GM18519 (cell line): ENCODE data around the gene PLEKHG7.
A peak's percentile ranks its signal among the peaks of the same experiment; 100 is the strongest.
"Not testable (repeated sequence)": the region's sequence is repeated elsewhere in the genome, so short reads cannot be mapped to it uniquely, and the experiment has no call there.

ENCODE experiments used
- ATAC-seq: cut with Tn5 transposase; IDR thresholded peaks from one replicate; pipeline ENCODE4 v1.9.1; 2021; ENCODE audit warnings: mild to moderate bottlenecking, moderate library complexity; ENCODE audit not compliant: unreplicated experiment, low FRiP score

Gene PLEKHG7, protein sequence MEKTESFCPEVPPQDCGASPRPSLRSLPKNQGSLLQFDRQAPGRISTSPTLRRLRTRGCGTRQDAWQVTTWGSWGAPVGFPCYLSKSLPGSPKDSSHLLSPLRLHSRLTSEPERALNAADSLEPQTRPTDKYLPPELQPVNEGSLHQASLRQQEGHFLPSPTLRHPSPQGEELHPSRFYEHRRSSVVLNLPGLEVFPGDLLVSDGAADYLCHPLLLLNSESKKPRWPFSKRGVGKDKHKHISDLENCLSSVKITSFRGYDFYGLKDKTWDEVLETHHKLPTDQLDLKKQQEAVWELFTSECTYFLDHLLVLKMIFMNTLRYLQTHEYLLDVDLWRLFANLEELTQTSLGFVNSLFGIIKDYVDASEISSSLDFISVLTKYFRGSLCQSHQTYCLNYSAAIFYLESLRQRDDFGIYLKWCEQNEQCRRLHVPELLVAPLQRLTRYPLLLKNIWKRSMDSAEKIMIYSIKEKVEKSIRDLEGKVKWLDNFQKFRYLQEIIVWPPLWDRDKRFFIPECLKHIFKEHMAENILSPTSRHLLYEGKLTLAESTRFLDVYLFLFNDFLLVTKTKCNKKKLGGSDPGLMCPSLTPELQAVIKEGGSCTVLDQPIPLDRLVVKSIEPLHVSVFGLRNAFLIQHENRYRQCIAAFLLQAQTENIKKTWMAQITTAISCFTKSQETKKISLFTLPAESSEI

DNA sequence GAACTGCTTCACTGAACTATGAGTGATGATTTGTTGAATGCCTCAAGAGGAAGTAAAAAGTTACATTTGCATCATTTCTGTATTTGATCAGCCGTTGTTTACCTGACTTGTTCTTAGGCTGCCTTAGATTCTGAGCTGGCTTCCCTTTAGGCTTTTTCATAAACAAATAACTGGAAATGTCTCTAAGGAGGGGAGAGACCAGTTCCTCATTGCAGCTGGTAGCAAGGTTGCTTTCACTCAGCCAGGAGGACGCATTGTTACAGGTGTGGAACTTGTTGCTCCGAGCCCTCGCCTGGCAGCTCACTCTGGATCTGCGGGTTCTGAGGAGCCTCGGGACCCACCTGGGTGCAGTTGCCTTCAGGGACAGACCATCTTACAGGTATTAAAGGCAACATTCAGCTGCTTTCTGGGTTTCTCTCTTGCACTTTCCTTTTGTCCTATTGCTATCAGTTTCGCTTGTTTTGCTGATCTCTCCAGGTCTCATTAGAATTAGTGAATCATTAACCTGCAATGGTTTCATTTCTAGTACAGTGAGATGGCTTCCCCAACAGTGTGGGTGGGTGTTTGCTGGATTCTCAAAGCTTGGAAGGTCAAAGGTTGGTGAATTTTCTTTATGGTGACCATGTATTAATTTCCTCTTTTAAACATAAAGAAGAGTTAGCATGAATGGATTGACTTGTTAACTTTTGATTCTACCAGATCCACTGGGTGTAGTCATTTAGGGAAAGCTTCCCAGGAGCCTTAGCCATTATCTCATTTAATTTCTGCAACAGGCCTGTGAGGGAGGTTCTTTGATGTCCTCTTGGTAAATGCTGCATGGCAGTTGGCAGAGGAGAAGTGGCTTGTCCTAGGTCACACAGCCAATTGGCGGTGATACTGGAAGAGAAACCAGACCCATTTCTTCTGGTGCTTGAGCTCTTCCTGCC, at the start of gene PLEKHG7:
TSS of gene PLEKHG7 (plus strand) at position 236 of the 926 bp plus-strand sequence. CDS start 3,643 bp downstream, outside the sequence.
- peak; percentile 80 for ATAC-seq

DNA sequence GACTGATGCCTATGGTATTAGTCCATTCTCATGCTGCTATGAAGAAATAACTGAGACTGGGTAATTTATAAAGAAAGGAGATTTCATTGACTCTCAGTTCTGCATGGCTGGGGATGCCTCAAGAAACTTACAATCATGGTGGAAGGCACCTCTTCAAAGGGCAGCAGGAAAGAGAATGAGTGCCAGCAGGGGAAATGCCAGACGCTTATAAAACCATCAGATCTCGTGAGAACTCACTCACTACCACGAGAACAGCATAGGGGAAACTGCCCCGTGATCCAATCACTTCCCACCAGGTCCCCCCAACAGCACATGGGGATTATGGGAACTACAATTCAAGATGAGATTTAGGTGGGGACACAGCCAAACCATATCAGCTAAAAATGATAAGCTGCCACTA, 48.5 kb upstream of the PLEKHG7 start:
- ATAC-seq, result not testable (repeated sequence)

DNA sequence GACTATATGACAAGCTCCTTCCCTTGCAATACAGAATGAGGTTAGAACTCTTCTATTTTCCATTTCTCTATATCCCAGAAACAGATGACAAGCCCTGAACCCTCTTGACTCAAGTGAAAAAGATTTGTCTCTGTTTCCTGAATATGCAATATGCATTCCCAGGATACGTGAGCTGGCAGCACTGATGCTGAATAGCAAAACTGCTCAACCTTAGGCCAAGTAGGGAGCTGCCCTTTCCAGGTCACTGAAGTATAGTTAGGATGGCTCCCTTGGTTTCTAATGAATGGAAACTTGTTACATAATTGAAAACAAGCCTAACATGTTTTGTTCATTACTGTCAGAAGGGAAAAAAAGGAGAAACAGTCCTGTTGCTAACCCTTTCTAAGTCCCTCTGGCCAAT, 47.9 kb upstream of the PLEKHG7 start:
- ATAC-seq, result no peak

DNA sequence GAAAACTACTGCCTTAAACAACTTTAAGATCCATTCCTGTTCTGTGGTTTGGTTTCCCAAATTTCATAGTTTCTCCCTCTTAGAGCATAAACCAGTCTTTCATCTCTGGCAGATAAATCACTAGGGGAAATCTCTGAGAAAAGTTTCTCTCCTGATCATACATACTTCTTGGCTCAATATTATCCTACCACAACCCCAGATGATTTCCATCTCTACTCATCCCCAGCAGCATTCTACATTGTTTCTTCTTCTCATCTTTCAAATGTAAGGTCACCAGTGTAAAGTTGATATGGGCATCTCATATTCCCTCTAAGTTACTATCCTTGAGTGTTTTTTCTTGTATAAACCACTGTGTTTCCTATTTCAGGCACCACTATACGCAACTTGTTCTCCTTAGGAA, 45.9 kb upstream of the PLEKHG7 start:
- no peak for ATAC-seq

DNA sequence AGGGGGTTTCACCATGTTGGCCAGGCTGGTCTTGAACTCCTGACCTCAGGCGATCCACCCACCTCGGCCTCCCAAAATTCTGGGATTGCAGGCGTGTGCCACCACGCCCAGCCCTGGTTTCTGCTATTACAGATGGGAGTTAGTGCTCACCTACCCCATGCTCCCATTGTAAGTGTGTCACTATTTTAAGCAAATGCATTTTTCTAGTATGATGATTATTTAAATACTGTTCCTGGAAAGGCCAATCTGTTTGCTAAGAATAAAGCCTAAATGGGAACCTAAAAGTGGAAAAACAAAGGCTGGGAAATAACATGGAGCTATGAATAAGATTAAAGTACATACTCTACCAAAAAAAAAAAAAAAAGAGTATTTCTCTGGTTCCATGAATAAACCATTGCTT, 45.0 kb upstream of the PLEKHG7 start:
- ATAC-seq, result no peak

DNA sequence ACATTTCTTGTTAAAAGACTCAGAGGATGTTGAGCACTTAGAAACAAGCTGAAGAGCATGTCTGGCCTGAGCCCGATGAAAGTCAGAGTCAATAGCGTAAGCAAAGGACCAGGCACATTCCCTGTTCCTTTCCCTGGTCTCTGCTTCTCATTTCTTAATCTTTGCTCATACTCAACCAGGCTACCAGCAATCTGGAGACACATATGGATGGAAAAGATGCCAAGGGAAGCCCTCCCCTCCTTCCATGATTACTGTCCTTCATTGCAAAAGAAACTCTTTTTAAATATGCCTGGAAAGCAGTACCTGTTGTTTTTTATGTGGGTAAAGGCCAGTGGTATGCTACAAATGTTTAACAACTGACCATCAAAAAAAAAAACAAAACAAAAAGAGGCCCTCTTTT, 44.2 kb upstream of the PLEKHG7 start:
- no peak for ATAC-seq

DNA sequence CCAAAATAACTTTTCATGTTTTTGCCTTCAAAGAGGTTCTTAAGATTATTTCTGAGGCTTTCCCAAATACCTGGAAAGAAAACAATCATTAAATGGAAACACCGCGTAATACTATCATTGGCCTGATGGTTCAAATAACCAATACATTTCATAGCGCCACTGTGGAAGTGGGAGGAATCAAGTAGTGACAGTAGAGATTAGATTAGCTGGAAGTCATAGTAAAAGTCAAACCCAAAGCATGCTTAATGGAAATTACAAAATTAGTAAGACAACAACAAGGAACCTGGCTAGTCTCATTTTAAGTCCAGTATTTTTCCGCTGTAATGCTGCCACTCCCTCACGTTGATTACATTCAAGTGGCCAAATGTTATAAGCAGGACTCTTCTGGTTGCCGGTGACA, 41.5 kb upstream of the PLEKHG7 start:
- ATAC-seq, result no peak

DNA sequence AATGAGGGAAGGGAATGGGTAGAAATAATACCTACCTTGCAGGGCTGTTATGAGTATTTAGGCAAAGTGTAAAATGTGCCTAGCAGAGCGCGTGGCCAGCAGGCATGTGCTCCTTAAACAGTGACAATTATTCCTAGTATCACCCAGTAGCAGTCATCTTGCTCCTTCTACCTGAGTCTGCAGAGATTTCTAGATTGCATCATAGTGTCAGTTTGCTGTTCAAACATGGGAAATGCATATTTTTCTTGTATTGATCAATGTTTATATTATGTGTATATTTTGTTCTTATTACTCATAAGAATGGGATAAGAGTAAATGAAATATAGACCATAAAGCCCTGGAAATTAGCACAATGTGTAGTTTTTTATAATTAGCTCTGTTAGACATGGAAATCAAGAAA, 37.3 kb upstream of the PLEKHG7 start:
- no peak for ATAC-seq

DNA sequence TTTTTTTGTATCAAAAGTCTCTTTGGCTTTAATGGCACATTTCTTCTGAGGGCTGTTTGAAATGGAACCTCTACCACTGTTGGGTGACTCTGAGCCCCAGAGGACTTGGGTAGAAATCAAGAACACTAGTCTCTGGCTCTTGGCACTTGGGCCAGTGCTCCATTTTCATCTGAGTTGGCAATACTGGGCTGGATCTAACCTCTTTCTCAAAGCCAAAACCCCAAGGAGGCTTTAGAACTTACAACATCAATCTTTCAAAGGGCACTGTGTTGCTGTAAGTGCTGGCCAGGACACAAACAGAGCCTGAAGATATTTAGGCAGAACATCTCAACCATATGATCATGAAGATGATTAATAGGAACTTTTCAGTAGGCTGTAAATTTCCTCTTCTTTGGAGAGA, 34.0 kb upstream of the PLEKHG7 start:
- no peak for ATAC-seq

DNA sequence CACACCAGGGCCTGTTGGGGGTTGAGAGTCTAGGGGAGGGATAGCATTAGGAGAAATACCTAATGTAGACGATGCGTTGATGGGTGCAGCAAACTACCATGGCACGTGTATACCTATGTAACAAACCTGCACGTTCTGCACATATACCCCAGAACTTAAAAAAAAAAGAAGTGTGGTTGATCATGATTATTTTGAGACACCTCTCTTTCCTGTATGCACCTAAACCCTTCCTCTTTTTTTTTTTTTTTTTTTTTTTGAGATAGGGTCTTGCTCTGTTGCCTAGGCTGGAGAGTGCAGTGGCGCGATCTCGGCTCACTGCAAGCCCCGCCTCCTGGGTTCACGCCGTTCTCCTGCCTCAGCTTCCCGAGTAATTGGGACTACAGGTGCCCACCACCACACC, 31.3 kb upstream of the PLEKHG7 start:
- ATAC-seq, result not testable (repeated sequence)

DNA sequence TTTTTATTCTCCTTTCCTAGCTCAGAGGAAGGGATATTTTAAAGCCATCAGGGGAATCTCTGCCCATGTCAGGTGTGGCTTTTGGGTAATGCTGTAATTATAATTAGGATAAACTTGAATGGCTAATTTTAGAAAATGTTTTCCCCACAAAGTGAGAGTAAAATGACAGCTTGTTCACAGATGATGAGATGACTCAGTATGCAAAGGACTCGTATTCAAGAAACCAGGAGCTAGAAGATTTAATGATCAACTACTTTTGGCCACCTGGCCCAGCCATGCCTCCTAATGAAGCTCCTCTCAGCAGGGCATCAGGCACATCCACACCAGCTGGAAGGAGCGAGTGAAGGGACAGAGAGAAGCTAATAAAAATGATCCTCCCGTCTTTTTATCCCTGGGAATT, 29.0 kb upstream of the PLEKHG7 start:
- ATAC-seq, result no peak

DNA sequence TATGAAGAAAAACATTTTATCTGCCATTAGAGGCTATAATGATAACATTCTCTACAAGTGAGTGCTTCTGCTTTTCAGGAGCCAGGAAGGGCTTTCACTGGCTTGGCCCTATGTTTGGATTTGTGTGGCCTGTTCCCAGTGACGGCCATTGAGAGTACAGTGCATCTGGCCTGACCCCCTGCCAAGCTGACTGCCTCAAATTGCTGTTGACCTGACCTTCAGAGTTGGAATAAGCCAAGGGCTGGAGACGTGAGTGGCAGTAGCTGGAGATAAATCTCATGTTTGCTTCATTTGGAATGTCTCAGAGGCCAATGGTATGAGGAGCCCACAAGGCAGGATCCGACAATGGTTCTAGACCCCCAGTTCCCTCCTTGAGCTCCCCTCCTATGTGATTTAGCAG, 28.3 kb upstream of the PLEKHG7 start:
- ATAC-seq, result no peak

DNA sequence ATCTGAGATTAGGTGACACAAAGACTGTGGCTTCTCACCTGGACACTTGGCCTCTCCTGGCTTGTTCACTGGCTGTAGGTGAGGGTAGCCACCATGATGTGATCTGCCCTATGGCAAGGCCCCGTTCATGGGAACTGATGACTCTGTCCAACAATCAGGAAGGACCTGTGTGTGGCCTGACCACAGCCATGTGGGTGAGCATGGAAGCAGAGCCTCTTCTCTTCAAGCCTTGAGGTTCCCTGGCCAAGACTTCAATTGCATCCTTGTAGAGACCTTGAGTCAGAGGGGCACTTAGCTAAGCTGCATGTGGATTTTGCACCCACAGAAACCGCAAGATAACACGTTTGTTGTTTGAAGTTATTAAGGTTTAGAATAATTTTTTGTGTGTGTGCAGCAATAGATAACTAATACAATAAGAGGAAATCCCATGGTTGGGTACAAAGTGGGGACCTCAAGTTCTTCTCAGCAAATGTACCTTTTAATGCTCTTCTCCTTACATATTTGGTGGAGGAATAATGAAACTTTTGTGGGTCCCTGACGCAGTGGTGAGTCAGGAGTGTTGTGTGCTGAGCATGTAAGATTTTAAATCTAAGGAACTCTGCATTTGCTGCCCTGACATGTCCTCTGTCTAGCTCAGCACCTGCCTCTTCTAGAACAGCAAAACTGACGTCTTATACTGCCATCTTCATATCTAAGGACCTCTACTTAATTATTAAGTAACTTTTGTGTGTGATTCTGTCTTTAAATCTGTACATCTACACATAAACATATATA, 27.5 kb upstream of the PLEKHG7 start:
- ATAC-seq, result no peak

DNA sequence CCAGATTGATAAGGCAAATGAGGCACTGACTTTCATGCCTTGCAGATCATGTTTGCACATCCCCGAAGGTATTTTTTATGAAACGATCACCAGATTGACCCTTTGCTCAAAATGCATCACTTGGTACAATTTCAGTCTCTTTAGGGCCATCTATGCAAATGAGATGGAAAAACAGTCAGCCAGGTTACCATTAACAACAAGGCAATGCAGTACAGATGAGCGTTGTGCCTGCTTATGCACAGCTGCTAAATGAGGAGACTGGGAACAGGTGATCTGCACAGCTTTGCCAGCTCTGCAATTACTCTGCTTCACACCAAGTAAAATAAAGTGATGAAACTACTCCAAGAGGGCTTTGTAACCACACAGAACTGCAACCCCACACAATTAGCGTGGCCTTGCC, 26.1 kb upstream of the PLEKHG7 start:
- ATAC-seq, result no peak

DNA sequence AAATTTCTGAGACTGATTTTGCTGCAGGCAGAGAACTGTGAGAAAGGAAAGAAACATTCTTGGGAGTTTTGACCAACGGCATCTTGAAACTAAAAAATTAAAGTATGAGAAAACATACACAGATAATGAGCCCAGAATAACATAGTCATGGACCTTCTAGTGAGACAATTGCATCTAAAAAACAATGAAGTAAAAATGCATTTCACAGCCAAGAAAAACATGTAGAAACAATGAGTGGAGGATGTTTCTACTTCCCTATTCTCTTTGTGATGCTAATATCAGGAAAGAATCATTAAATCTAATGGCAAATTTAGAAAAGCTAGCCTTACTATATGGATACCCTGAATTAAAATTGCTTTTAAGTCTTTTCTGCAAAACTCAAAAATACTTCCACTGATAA, 12.2 kb upstream of the PLEKHG7 start:
- ATAC-seq, result no peak

DNA sequence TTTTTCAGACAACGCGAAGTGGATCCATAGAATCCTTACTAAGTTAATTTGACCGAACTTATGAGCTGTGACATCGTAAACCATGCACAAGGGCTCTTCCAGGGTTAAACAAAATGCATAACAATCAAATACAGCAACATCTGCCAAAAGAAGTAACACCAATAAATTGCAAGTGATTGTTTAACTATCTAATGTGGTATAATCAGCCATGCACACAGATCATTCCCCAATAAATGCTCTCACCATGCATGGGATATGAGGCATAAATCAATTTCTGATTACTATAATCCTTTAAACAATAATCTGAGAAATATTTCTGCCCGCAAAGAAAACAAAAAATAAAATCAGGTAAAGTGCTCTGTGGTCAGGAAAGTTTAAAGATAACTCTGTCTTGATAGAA, 7.7 kb upstream of the PLEKHG7 start:
- ATAC-seq, result no peak

DNA sequence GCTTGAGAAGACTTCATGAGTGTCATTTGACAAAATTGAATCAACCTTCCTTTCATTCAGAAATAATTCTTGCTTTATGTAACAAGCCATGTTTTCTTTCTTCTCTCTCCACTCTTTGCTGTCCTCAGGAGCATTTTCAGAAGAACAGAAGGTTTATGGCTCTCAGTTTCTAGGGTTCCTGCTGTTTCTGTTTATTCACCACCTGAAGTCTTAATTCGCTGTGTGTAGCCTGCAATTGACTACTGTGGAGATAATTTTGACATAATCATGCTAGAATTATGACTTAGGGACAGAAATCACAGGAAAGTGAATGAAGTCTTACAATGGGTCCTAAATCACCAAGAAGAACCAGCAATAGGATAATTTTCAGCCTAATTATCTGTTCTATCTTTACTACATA, 7.2 kb upstream of the PLEKHG7 start:
- ATAC-seq, result no peak

DNA sequence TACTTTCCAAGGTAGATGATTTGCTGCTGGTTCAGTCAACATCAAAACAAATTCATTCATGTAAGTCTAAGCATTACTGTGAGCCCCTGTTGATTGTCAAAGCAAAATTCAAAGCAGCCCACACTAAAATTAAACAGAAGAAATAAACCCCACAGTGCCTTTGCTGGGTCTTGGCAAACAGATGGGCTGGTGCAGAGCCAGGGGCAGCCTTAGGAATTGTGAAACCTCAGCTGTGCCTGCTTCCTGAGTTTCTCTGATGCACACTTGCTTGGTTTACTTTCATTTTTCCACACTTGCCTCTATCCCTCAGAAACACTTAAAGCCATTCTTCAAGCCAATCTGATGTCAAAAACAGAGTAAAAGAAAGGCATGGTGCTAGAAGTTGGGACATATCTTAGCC, 6.6 kb upstream of the PLEKHG7 start:
- ATAC-seq, result no peak

DNA sequence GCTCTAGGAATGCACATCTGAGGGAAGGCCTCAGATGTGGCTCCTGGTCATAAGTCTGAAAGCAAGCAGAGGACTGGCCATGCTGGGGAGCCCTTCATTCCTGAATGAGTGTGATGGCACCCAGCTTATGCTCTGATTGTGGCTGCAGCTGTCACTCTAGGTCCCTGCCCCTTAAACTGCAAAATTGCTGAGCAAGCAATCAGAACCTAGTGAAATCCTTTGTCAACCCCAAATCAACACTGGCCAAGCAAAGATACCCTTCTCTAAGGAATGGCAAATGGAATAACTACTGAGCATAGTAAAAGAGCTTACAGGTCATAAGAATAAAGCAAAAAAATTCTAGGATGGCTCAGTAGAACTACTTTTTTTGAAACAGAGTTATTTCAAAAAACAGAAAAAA, 4.3 kb upstream of the PLEKHG7 start:
- ATAC-seq, result no peak

DNA sequence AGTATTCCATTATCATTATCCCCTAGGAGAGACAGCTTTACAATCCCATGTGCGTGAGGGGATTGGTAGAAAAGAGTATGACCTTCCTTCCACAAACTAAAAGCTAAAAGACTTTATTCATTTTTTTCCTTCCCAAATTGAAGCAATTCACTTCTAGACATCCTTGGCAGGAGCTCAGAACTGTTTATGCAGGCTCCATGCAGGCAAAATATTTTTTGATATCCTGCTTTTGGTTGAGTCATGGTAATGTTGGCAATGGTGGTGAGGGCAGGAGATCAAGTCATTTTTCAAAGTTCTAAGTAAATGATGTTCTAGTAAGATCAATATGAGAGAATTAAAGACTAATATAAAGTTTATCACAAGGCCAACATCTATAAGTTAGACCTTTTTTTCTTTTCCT, 1.3 kb upstream of the PLEKHG7 start:
- ATAC-seq, result no peak
